ENCODE results near the gene EIF3CL. TPM values are rescaled to one million over a fixed set of nuclear protein-coding genes. Genes with fewer than 3 reads are reported as not detected.
"Not testable (repeated sequence)": the region's sequence is repeated elsewhere in the genome, so short reads cannot be mapped to it uniquely, and the experiment has no call there.

EIF3CL gene
- total and polyA plus RNA-seq, 2 of the 8 experiments (the other 6 are each of a cell fraction or from before 2014, with no cell fraction given) = 210 TPM; not detected in 1

GRCh38 chr16:28421071-28421750 lies 17.6 kb upstream of the EIF3CL start:
- CTCF ChIA-PET (ENCODE audit: partially characterized antibody); H2AK5ac ChIP-seq (ENCODE audit: low read depth, low read length); H2AFZ ChIP-seq (ENCODE audit: low read length); H3K23me2 ChIP-seq (ENCODE audit: low read depth, low read length); FAIRE-seq; H4K20me1 ChIP-seq (replicated peaks in 1 of 2; ENCODE audit: control insufficient read depth in 1 of 2, insufficient read depth in 2 of 2, low read length in 2 of 2); H3K79me2 ChIP-seq (ENCODE audit: control insufficient read depth in 1 of 2, insufficient read depth in 2 of 2, low read length in 2 of 2); H3K18ac ChIP-seq (ENCODE audit: extremely low read depth, low read length); H3K27ac ChIP-seq (ENCODE audit: low read depth, low read length); H3K4me3 ChIP-seq (ENCODE audit: extremely low read depth in 1 of 4, insufficient read depth in 2 of 4, low read depth in 3 of 4, low read length in 4 of 4); H3K27me3 ChIP-seq (replicated peaks in 1 of 4; ENCODE audit: control insufficient read depth in 3 of 4, extremely low read depth in 1 of 4, insufficient read depth in 3 of 4, low read length in 3 of 4); H3K4ac ChIP-seq (replicated peaks; ENCODE audit: insufficient read length, low read depth, low read length); H3K14ac ChIP-seq (ENCODE audit: insufficient read length); H4K8ac ChIP-seq (ENCODE audit: extremely low read depth, insufficient read depth, low read length); H3K79me1 ChIP-seq (ENCODE audit: low read depth, low read length); H2BK15ac ChIP-seq (ENCODE audit: low read length); H3K36me3 ChIP-seq (ENCODE audit: control insufficient read depth in 2 of 4, insufficient read depth in 4 of 4, low read length in 3 of 4); H2BK5ac ChIP-seq (ENCODE audit: low read depth, low read length); H3K23ac ChIP-seq (ENCODE audit: insufficient read length); H3K9ac ChIP-seq (replicated peaks in 1 of 4; ENCODE audit: extremely low read depth in 1 of 4, low read depth in 3 of 4, low read length in 3 of 4); H3K56ac ChIP-seq (replicated peaks; ENCODE audit: insufficient read length, low read depth, low read length); H3K4me1 ChIP-seq (replicated peaks in 1 of 4; ENCODE audit: control insufficient read depth in 3 of 4, insufficient read depth in 4 of 4, low read length in 3 of 4); H3K9me3 ChIP-seq (ENCODE audit: insufficient read depth in 2 of 2, low read depth in 1 of 2, low read length in 1 of 2); H3K4me2 ChIP-seq (ENCODE audit: insufficient read depth in 1 of 2, low read depth in 2 of 2, low read length in 2 of 2); H4K5ac ChIP-seq (ENCODE audit: insufficient read length, low read depth, low read length); H2BK20ac ChIP-seq (ENCODE audit: low read length); H2BK12ac ChIP-seq (ENCODE audit: low read depth, low read length); H2BK120ac ChIP-seq (replicated peaks; ENCODE audit: low read depth, low read length); POLR2A ChIA-PET (ENCODE audit: partially characterized antibody); H4K91ac ChIP-seq (replicated peaks; ENCODE audit: insufficient read length, low read length); DNase-seq (ENCODE audit: low read depth in 1 of 2, low spot score in 2 of 2): not testable (repeated sequence)
- no CpG with 5 or more reads among the region's 11 CpGs for WGBS, 2 experiments (ENCODE audit: extremely low coverage in 1 of 2, insufficient coverage in 1 of 2, insufficient read length in 1 of 2, insufficient replicate concordance in 2 of 2, low coverage in 1 of 2, low lambda C conversion rate in 2 of 2, missing lambda C conversion rate in 1 of 2)

GRCh38 chr16:28417033-28417432 lies 13.4 kb upstream of the EIF3CL start:
- H2BK5ac ChIP-seq (ENCODE audit: low read depth, low read length); H3K4me2 ChIP-seq (ENCODE audit: insufficient read depth in 1 of 2, low read depth in 2 of 2, low read length in 2 of 2); DNase-seq (ENCODE audit: low read depth in 1 of 2, low spot score in 2 of 2); H3K4me3 ChIP-seq (ENCODE audit: extremely low read depth in 1 of 4, insufficient read depth in 2 of 4, low read depth in 3 of 4, low read length in 4 of 4); H2BK120ac ChIP-seq (replicated peaks; ENCODE audit: low read depth, low read length); H3K4me1 ChIP-seq (replicated peaks in 1 of 4; ENCODE audit: control insufficient read depth in 3 of 4, insufficient read depth in 4 of 4, low read length in 3 of 4); H2AFZ ChIP-seq (ENCODE audit: low read length); H4K20me1 ChIP-seq (replicated peaks in 1 of 2; ENCODE audit: control insufficient read depth in 1 of 2, insufficient read depth in 2 of 2, low read length in 2 of 2); H2BK15ac ChIP-seq (ENCODE audit: low read length); H2BK20ac ChIP-seq (ENCODE audit: low read length); H3K79me1 ChIP-seq (ENCODE audit: low read depth, low read length); H2BK12ac ChIP-seq (ENCODE audit: low read depth, low read length); H4K8ac ChIP-seq (ENCODE audit: extremely low read depth, insufficient read depth, low read length); H3K56ac ChIP-seq (replicated peaks; ENCODE audit: insufficient read length, low read depth, low read length); H3K9me3 ChIP-seq (ENCODE audit: insufficient read depth in 2 of 2, low read depth in 1 of 2, low read length in 1 of 2); H3K23me2 ChIP-seq (ENCODE audit: low read depth, low read length); FAIRE-seq; H3K4ac ChIP-seq (replicated peaks; ENCODE audit: insufficient read length, low read depth, low read length); H3K27me3 ChIP-seq (replicated peaks in 1 of 4; ENCODE audit: control insufficient read depth in 3 of 4, extremely low read depth in 1 of 4, insufficient read depth in 3 of 4, low read length in 3 of 4); H3K36me3 ChIP-seq (ENCODE audit: control insufficient read depth in 2 of 4, insufficient read depth in 4 of 4, low read length in 3 of 4); POLR2A ChIA-PET (ENCODE audit: partially characterized antibody); CTCF ChIA-PET (ENCODE audit: partially characterized antibody); H3K9ac ChIP-seq (replicated peaks in 1 of 4; ENCODE audit: extremely low read depth in 1 of 4, low read depth in 3 of 4, low read length in 3 of 4); H4K91ac ChIP-seq (replicated peaks; ENCODE audit: insufficient read length, low read length); H3K79me2 ChIP-seq (ENCODE audit: control insufficient read depth in 1 of 2, insufficient read depth in 2 of 2, low read length in 2 of 2); H3K14ac ChIP-seq (ENCODE audit: insufficient read length); H3K27ac ChIP-seq (ENCODE audit: low read depth, low read length); H2AK5ac ChIP-seq (ENCODE audit: low read depth, low read length); H3K23ac ChIP-seq (ENCODE audit: insufficient read length); H4K5ac ChIP-seq (ENCODE audit: insufficient read length, low read depth, low read length); H3K18ac ChIP-seq (ENCODE audit: extremely low read depth, low read length): not testable (repeated sequence)
- WGBS, 2 experiments (ENCODE audit: extremely low coverage in 1 of 2, insufficient coverage in 1 of 2, insufficient read length in 1 of 2, insufficient replicate concordance in 2 of 2, low coverage in 1 of 2, low lambda C conversion rate in 2 of 2, missing lambda C conversion rate in 1 of 2) = no CpG with 5 or more reads among the region's 30 CpGs
